ENCODE results near the gene FAM50A.

Gene FAM50A

DNA sequence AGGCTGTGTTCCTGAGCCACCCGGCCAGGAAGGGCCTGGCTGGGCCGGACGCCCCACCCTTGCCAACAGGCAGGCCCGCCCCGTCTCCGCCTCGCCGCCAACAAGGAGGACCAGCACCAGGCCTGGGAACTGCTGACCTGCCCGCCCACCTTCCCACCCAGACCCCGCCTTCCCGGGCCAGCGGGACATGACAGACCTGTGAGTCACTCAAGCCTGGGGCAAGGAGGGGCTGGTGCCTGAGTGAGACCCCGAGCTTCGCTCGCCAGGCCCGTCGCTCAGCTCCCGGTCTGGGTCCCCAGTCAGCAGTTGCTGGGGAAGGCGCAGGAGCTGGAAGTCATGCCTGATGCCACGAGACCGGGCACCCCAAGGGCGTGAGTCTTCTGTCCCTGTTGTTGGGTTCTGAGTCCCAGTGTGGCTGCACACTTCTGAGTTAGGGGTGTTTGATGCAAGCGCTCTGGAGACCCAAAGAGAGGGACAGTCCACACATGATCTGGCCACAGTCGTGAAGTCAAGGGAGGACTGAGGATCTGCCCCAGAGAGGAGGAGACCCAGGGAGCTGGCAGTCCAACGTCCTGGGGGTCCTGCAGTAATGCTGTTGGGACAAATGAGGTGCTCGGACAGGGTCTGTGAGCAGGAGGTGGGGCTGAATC, 34.6 kb upstream of the FAM50A start, which contains the start of gene DNASE1L1 (continued):
- TF ChIP-seq, protein P1, sequence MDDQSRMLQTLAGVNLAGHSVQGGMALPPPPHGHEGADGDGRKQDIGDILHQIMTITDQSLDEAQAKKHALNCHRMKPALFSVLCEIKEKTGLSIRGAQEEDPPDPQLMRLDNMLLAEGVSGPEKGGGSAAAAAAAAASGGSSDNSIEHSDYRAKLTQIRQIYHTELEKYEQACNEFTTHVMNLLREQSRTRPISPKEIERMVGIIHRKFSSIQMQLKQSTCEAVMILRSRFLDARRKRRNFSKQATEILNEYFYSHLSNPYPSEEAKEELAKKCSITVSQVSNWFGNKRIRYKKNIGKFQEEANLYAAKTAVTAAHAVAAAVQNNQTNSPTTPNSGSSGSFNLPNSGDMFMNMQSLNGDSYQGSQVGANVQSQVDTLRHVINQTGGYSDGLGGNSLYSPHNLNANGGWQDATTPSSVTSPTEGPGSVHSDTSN (CRISPR knock-in tag; IDR thresholded peaks at IDR 0.05) = 0 out of 2 replicates have a peak, but pooled peaks have one; percentile 37

DNA sequence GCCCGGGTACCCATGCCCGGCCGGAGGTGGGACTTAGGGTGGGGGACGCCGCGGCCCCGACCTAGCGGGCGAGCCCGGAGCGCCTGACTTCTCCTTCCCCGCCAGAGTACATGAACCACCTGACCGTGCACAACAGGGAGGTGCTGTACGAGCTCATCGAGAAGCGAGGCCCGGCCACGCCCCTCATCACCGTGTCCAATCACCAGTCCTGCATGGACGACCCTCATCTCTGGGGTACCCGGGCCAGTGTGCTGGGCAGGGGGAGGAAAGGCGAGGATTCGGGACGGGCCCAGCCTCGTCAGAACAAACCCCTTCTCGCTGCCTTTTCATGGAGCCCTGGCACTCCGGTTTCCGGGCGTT, 32.0 kb upstream of the FAM50A start:
- Histone ChIP-seq H3K4me1 (ENCODE audit: control insufficient read depth, insufficient read depth, low read length) (no peaks in the 10 kb centered on the region; the same call in 1 of the 2 replicates), H3K36me3 (ENCODE audit: control insufficient read depth in 2 of 2, insufficient read depth in 1 of 2, low read length in 2 of 2) (peaks cover 5 to 16% of the 10 kb centered on the region in 2 experiments; a peak in 2 of 3 replicates), H3K27ac (ENCODE audit: extremely low read depth, low read depth, low read length) (peak overlapping the region; percentile 92), H3K4me3 (ENCODE audit: low read depth, low read length) (peak overlapping the region; percentile 57), H3K9me3 (ENCODE audit: control insufficient read depth, insufficient read depth, low read depth, low read length) (no peaks in the 10 kb centered on the region)
- POLR2A ChIA-PET = interaction anchor here (0.6 to 4.0 kb wide), 10 partner anchors 10 to 136 kb away, joined by 3 to 57 read pairs (median 8); partner anchors contain the start of genes ATP6AP1, FAM50A, IKBKG and RPL10
- CTCF ChIA-PET = interaction anchor here (1.0 kb wide), 2 partner anchors 13 to 39 kb away, joined by 4 to 5 read pairs; partner anchors contain the start of gene RPL10
- TF ChIP-seq ZNF202 (tag by site-specific recombination; IDR thresholded peaks at IDR 0.05; ENCODE audit: borderline replicate concordance) (no peak), SCRT2 (tag by site-specific recombination; IDR thresholded peaks at IDR 0.05) (0 out of 2 replicates have a peak, but pooled peaks have one; percentile 7), ZNF341 (tag by site-specific recombination; IDR thresholded peaks at IDR 0.05; ENCODE audit: low read depth) (peak; percentile 89), GLIS1 (tag by site-specific recombination; IDR thresholded peaks at IDR 0.05) (no peak), ZNF138 (tag by site-specific recombination; IDR thresholded peaks at IDR 0.05; ENCODE audit: borderline replicate concordance) (no peak), KLF16 (tag by site-specific recombination; IDR thresholded peaks at IDR 0.05) (no peak; the same call in 1 of the 2 replicates), SP2 (tag by site-specific recombination; IDR thresholded peaks at IDR 0.05) (peak; percentile 49; the same call in 1 of the 2 replicates), ZNF530 (tag by site-specific recombination; IDR thresholded peaks at IDR 0.05; ENCODE audit: low read depth) (no peak), ZNF830 (tag by site-specific recombination; IDR thresholded peaks at IDR 0.05; ENCODE audit: low read depth) (no peak), ZNF544 (tag by site-specific recombination; IDR thresholded peaks at IDR 0.05) (no peak), ZNF600 (tag by site-specific recombination; IDR thresholded peaks at IDR 0.05) (peak; percentile 29; the same call in 1 of the 2 replicates), ZNF560 (tag by site-specific recombination; IDR thresholded peaks at IDR 0.05; ENCODE audit: borderline replicate concordance) (no peak), ZBTB48 (tag by site-specific recombination; IDR thresholded peaks at IDR 0.05) (no peak), ZIC2 (tag by site-specific recombination; IDR thresholded peaks at IDR 0.05) (peak; percentile 42; the same call in 1 of the 2 replicates), ZNF785 (tag by site-specific recombination; IDR thresholded peaks at IDR 0.05) (no peak), ZNF843 (tag by site-specific recombination; IDR thresholded peaks at IDR 0.05) (no peak), ZFP3 (tag by site-specific recombination; IDR thresholded peaks at IDR 0.05; ENCODE audit: low read depth) (no peak), MEIS1 (CRISPR knock-in tag; IDR thresholded peaks at IDR 0.05; ENCODE audit: borderline replicate concordance) (no peak)
- TF ChIP-seq, protein P2, sequence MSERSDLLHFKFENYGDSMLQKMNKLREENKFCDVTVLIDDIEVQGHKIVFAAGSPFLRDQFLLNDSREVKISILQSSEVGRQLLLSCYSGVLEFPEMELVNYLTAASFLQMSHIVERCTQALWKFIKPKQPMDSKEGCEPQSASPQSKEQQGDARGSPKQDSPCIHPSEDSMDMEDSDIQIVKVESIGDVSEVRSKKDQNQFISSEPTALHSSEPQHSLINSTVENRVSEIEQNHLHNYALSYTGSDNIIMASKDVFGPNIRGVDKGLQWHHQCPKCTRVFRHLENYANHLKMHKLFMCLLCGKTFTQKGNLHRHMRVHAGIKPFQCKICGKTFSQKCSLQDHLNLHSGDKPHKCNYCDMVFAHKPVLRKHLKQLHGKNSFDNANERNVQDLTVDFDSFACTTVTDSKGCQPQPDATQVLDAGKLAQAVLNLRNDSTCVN (tag by site-specific recombination; optimal IDR thresholded peaks at IDR 0.05) = peak; percentile 37
- TF ChIP-seq, protein P3, sequence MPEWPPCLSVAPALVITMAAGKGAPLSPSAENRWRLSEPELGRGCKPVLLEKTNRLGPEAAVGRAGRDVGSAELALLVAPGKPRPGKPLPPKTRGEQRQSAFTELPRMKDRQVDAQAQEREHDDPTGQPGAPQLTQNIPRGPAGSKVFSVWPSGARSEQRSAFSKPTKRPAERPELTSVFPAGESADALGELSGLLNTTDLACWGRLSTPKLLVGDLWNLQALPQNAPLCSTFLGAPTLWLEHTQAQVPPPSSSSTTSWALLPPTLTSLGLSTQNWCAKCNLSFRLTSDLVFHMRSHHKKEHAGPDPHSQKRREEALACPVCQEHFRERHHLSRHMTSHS (tag by site-specific recombination; IDR thresholded peaks at IDR 0.05) = no peak
- TF ChIP-seq, protein P4, sequence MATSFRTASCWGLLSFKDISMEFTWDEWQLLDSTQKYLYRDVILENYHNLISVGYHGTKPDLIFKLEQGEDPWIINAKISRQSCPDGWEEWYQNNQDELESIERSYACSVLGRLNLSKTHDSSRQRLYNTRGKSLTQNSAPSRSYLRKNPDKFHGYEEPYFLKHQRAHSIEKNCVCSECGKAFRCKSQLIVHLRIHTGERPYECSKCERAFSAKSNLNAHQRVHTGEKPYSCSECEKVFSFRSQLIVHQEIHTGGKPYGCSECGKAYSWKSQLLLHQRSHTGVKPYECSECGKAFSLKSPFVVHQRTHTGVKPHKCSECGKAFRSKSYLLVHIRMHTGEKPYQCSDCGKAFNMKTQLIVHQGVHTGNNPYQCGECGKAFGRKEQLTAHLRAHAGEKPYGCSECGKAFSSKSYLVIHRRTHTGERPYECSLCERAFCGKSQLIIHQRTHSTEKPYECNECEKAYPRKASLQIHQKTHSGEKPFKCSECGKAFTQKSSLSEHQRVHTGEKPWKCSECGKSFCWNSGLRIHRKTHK (tag by site-specific recombination; IDR thresholded peaks at IDR 0.05) = no peak
- TF ChIP-seq, protein P5, sequence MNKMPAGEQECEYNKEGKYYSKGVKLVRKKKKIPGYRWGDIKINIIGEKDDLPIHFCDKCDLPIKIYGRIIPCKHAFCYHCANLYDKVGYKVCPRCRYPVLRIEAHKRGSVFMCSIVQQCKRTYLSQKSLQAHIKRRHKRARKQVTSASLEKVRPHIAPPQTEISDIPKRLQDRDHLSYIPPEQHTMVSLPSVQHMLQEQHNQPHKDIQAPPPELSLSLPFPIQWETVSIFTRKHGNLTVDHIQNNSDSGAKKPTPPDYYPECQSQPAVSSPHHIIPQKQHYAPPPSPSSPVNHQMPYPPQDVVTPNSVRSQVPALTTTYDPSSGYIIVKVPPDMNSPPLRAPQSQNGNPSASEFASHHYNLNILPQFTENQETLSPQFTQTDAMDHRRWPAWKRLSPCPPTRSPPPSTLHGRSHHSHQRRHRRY (tag by site-specific recombination; IDR thresholded peaks at IDR 0.05) = no peak
- TF ChIP-seq, protein P6, sequence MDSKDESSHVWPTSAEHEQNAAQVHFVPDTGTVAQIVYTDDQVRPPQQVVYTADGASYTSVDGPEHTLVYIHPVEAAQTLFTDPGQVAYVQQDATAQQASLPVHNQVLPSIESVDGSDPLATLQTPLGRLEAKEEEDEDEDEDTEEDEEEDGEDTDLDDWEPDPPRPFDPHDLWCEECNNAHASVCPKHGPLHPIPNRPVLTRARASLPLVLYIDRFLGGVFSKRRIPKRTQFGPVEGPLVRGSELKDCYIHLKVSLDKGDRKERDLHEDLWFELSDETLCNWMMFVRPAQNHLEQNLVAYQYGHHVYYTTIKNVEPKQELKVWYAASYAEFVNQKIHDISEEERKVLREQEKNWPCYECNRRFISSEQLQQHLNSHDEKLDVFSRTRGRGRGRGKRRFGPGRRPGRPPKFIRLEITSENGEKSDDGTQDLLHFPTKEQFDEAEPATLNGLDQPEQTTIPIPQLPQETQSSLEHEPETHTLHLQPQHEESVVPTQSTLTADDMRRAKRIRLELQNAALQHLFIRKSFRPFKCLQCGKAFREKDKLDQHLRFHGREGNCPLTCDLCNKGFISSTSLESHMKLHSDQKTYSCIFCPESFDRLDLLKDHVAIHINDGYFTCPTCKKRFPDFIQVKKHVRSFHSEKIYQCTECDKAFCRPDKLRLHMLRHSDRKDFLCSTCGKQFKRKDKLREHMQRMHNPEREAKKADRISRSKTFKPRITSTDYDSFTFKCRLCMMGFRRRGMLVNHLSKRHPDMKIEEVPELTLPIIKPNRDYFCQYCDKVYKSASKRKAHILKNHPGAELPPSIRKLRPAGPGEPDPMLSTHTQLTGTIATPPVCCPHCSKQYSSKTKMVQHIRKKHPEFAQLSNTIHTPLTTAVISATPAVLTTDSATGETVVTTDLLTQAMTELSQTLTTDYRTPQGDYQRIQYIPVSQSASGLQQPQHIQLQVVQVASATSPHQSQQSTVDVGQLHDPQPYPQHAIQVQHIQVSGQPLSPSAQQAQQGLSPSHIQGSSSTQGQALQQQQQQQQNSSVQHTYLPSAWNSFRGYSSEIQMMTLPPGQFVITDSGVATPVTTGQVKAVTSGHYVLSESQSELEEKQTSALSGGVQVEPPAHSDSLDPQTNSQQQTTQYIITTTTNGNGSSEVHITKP (tag by site-specific recombination; IDR thresholded peaks at IDR 0.05) = 0 out of 2 replicates have a peak, but pooled peaks have one; percentile 9
- TF ChIP-seq, protein P7, sequence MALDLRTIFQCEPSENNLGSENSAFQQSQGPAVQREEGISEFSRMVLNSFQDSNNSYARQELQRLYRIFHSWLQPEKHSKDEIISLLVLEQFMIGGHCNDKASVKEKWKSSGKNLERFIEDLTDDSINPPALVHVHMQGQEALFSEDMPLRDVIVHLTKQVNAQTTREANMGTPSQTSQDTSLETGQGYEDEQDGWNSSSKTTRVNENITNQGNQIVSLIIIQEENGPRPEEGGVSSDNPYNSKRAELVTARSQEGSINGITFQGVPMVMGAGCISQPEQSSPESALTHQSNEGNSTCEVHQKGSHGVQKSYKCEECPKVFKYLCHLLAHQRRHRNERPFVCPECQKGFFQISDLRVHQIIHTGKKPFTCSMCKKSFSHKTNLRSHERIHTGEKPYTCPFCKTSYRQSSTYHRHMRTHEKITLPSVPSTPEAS (tag by site-specific recombination; IDR thresholded peaks at IDR 0.05) = no peak
